ENCODE results near the gene CNTNAP2.
"Not testable (repeated sequence)": the region's sequence is repeated elsewhere in the genome, so short reads cannot be mapped to it uniquely, and the experiment has no call there.

Gene CNTNAP2

DNA sequence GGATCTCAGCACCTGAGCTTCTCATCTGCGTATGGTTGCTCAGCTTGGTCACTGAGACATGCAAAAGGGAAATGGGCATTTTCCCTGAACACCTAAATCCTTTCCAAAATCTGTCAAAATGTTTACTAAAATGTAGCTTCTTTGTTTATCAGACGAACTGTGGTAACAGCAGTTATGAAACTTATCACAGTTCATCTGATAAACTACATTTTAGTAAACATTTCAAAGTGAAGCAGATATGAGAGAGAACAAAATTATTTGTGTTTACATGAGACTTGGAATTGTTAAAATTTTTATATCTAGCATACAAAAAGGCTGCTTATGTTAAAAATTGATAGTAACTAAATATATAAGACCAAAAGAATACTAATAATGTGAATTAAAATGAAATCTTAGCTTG, 1900.5 kb downstream of the CNTNAP2 start:
- DNase-seq, result no peak

DNA sequence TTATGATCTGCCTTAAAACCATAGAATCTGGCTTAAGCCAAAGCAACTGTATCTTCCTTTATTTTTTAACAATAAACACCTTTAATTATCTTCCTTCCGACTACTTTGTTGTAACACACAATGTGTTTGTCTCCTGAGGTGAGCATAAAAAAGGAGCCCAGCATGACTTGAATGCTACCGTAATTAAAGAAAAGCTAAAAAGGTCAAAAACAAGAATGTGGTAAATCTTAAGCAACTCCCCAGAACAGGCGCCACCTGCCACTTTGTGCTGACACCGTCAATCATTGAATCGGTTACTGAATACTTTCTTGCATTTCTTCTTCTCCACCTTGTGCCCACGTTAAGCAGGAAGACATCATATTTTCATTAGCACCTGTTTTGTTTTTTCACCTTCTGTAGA, 1904.1 kb downstream of the CNTNAP2 start:
- DNase-seq, result no peak

DNA sequence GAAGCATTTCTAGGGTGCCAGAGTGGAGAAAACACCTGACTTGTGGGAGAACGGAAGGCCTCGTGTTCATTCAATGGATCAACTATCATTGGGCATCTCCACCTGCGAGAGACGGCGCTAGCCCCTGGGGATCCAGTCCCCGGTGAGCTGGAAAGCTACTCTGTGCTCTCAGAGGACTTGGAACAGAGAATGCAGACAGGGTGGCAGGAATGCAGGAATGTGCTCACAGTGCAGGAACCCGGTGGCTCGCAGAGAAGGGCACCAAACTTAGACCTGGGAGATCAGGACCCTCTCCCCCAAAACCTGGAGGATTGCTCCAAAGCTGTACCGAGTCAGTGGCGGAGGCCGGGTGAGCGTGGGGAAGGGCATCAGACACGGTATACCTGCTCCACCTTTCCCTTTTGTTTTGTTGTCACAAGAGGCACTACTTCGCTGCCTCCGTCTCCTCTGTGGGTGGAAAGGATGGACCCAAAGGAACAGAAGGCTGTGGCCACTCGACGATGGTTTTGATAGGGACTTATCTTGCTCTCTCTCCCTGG, 1905.0 kb downstream of the CNTNAP2 start:
- no peak for DNase-seq

DNA sequence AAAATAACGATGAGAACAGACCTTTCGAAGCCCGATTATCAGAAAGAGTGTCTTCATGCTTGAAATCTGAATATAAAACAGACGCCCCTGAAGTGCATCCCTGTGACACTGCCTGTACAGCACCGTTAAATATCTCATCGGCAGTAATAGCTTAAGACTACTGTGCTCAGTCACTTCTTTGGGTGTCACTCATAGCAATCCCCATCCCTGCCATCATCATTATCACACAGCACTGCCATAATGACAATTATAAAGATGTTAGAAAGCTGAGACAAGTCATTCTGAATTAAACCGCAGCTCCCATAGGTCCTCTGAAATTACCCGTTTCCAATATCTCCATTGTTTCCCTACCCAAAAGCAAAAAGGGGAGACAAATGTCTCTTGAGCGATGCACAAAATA, 1906.2 kb downstream of the CNTNAP2 start:
- no peak for DNase-seq

DNA sequence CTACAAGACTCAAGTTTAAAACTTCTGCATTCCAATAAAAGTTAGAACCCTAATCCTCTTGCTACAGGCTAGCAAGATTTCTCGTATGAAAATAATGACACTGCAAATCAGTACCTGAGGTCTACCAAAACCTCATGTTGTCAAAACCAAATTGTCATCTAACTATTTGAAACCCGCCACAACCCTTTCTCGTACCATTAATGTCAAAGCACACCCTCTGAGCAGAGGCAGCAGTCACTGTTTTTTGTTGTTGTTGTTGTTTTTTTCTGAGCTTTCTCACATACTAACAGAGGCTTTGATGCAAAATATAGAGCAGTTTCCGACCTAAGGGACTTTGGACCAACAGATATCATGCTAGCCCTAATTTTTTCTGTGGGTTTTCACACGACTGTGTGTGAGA, 1910.1 kb downstream of the CNTNAP2 start:
- DNase-seq, result no peak

DNA sequence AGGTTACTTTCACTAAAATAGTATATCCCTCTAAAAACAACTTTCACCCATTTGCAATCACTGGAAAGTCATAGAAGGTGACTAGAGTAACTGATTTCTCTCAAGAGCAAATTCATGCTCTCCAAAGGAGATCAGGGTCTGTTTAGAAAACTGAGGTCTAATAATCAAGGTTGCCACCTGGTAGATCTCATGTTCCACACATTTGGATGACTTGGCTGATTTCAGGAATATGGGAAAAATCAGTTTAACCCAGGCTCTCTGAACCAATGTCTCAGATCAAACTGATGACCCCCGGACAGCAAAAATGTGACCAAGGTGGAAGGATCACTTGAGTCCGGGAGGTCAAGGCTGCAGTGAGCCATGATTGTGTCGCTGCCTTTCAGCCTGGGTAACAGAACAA, 1911.6 kb downstream of the CNTNAP2 start:
- DNase-seq, result no peak

DNA sequence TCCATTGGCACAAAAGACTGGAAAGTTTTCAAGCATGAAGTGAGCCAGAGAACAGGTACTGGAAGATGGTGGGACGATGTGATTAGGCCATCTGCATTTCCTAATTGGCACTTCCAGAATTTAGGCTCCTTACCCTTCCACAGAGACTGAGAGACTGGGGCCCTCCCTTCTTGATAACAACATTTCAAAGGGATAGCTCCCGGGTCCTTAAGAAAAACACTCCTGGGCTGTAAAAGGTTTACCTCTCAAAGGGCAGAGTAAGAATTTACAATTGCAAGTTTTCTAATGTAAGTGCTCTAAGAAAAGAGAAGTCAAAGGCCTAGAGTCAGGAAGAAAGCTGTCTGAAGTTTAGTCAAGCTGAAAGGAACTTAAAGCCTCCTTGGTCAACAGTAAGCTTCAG, 1914.4 kb downstream of the CNTNAP2 start:
- DNase-seq, result no peak

DNA sequence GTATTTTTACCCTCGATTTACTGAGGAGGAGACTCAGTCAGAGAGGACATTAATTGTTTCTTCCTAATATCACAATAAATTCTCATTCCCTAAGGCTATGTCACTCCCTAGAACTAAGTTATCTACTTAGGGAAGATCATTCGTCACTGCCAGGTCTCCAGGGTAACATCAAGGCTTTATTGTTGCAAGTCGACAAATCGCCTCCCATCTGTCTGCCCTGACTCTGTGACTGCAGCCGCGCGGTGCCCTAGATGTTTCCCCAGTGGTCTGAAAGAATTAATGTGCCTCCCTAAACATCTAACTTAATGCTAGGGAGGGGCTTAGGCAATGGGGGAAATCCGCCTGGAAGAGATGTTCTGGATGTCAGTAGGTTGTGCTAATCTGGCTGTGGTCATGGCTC, 1915.2 kb downstream of the CNTNAP2 start:
- DNase-seq, result no peak

DNA sequence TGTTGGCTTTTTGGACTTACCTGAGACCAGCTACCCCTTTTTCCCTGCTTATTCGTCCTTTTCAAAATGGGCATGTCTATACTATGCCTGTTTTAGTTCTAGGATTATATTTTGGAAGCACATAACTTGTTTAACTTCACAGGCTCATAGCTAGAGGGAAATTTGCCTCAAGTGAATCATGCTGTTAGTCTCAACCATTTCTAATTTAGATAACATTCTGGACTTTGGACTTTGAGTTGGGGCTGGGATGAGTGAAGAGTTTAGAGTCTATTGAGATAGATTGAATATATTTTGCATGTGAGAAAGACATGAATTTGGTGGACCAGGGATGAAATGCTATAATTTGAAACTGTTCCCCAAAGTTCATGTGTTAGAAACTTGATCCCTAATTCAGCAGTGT, 1919.3 kb downstream of the CNTNAP2 start:
- DNase-seq, result no peak

DNA sequence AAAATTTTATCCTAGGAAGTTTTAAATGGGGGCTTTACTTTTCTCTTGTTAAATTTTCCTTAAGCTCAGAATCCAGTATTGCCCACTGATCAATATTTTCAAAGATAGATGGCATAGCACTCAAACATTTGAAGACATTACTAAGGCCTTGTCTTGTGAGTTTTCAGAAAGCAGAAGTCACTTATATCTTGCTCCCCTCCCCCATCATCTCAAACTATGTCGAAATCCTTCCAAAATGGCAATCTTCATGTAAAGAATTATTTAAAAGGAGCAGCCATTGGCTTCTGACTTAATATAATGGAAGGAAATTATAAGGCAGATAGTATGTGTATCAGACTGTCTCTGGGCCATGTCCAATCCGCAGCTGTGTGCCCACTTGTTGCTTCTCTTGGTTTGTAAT, 1920.4 kb downstream of the CNTNAP2 start:
- DNase-seq, result no peak

DNA sequence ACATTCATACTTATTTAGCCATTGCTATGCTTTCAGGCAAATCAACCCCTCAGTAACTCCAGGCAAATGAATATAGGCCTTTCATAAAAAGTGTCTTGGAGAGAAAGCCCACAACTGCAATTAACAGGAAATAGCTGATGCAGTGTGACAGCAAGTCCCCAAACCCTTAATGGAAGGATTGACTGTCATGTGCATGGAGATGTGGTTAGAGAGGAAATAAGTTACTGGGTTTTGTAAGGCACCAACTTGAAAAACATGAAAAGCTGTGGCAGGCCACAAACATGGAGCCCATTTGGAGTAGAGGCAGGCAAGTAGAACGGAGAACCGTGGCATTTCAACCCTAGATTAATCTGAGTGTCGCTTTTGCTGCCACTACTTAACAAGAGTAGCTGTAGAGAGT, 1924.6 kb downstream of the CNTNAP2 start:
- DNase-seq, result no peak

DNA sequence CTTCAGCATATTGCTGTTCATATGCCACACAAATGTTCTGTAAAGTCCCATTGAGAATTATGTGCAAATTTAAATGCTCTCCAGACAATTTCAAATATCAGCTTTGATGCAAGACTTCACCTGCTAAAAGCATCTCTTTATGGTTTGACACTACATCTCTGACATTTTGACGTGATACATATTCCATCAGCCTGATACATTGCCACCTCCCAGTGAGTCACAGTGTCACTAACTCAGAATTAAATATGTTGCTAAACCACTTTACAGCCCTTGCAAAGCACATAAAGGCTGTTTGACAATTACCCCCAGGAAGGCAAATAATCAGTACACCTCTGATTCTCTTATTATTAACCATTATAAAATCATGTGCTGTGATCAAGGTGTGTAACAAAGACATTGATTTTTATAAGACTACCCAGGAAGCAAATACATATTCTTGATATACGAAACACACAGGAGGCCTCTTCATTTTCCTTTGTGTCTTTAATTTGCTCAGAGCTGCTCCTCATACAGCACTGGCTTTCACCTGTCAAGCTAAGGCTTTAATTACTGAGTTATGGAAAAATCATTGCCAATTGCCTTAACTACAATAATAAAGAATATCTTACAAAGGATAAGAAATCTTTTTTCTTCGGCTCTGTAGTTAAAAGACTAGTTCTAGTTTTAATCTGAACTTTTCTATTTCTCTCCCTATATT, 1926.5 kb downstream of the CNTNAP2 start:
- no peak for DNase-seq

DNA sequence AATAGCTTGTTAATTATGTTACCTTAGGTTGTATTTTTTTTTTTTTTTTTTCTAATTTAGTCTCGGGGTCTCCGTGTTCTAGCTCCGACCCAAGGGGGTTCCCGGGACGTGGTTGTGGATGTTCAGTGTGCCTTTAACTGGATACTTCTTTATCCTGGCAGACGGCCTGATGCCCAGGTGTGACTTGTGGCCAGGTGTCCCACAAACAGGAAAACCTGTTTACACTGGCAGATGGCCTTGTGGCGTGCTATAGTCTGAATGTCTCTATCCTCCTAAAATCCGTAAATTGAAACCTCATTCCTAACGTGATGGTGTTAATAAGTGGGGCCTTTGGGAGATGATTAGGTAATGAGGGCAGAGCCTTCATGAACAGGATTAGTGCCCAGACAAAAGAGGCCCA, 1927.6 kb downstream of the CNTNAP2 start:
- no peak for DNase-seq

DNA sequence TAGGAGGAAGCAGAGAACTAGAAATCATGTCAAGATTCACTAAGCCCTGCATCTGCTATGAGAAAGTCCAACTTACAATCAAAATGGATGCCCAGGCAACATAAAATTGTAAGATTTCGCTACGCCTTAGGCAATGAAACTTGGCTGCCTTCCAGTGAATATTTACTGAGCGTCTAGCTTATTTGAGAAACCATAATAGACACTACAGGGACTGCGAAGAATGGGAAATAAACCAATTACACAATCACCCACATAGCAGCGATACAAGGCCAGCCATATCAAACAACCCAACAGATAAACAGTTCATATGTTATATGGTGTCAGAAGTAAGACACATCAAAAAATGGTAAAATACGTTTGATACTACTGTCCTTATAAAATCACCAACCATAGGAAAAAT, 1928.9 kb downstream of the CNTNAP2 start:
- DNase-seq, result no peak

DNA sequence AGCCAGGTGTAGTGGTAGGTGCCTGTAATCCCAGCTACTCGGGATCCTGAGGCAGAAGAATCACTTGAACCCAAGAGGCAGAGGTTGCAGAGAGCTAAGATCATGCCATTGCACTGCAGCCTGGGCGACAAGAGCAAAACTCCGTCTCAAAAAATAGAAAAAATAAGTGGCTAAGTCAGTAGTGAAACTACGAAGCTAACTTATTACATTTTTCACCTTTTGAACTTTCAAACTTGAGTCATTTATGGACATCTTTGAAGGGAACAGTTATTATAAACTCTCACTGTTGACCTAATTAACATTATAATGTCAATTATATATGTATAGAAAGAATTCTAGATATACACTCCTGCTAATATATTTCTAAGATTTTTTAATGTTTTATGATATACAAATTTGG, 1932.5 kb downstream of the CNTNAP2 start:
- no peak for DNase-seq

DNA sequence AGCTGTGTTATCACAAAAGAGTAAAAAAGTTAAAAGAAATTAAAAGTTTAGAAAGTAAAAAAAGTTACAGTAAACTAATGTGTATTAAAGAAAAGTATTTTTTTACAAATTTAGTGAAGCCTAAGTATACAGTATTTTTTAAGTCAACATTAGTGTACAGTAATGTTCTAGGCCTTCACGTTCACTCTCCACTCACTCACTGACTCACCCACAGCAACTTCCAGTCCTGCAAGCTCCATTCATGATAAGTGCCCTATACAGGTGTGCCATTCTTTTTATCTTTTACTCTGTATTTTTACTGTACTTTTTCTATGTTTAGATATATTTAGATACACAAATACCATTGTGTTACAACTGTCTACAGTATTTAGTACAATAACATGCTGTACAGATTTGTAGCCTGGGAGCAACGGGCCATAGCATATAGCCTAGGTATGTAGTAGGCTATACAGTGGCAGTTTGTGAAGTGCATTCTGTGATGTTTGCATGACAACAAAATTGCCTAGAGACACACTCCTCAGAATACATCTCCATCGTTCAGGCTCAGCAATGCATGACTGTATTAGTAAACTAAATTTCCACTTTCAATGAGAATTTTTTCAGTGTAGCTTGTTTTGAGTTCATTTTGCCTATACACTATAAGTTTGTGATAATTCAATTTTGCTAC, 1934.0 kb downstream of the CNTNAP2 start:
- no peak for DNase-seq

DNA sequence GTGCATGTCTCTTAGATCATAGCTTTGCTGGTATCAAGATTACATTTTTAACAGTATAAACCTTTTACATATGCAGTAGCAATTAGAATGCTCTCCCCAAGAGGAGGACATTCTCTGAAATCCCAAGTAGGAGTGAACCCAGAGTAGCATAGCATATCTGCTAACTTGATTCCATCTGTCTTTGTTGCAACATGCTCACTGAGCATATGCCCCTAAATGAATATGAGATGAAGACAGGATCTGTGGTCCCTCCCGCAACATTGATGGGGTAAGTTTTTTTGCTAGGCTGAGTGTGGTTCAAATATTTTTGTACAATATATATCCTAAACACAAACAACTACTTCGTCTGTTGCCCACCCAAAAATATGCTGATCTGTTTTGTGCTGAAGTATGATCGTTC, 1939.8 kb downstream of the CNTNAP2 start:
- no peak for DNase-seq

DNA sequence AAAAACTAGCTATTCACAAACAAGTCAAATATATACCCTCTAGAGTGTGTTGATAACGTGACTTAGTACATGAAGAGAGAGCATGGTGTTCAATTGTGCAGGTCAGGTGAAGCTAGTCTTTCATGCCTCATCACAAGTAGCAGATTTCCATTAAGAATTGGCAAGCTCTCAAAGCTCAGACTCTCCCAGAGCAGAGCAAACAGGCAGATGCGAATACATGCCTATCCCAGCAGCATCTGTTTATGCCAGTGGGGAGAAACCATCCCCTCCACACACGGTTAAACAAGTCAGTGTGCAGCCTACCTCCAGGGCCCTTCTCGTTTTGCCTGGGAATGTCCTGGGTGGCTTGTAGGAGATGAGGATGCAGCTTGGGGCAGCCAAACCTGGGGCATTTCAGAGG, 1941.5 kb downstream of the CNTNAP2 start:
- no peak for DNase-seq

DNA sequence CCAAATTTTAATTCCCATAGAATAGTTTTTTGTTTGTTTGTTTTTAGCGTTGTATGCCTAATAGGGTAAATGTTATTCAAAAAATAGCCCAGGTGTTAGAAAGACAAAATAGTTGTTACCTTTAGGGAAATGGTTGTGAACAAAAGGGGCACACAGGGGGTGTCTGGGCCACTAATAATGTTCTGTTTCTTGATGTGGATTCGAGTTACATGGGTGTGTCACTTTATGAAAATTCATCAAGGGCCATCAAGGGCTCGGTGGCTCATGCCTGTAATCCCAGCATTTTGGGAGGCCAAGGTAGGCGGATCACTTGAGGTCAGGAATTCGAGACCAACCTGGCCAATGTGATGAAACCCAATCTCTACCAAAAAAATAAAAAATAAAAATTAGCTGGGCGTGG, 1942.2 kb downstream of the CNTNAP2 start:
- DNase-seq, result no peak

DNA sequence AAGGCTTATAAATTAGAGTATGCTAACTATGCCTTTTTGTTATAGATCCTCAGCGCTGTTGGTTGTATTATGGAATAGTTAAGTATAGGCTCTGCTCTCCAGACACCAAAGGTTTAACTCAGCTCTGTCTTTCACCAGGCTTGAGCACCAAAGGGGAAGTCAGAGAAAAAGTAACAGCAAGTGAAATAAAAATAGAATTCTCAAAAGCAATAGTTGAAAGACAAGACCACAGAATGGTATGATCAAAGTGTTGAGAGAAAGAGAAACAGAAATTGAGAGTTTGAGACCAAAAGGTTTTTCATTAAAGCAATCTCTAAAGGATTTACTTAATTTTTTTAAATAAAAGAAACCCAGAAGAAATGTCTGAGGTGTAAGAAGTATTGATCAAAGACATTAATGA, 1944.1 kb downstream of the CNTNAP2 start:
- DNase-seq, result no peak

DNA sequence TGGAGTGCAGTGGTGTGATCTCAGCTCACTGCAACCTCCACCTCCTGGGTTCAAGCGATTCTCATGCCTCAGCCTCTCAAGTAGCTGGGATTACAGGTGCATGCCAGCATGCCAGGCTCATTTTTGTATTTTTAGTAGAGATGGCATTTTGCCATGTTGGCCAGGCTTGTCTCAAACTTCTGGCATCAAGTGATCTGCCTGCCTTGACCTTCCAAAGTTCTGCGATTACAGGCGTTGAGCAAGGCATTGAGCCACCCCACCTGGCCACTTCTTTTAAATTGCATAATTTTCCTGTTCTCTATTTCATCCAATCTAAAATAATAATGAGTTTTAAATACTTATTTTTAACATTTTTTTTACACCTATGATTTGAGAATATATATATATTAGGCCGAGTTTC, 1961.5 kb downstream of the CNTNAP2 start:
- DNase-seq, result not testable (repeated sequence)

DNA sequence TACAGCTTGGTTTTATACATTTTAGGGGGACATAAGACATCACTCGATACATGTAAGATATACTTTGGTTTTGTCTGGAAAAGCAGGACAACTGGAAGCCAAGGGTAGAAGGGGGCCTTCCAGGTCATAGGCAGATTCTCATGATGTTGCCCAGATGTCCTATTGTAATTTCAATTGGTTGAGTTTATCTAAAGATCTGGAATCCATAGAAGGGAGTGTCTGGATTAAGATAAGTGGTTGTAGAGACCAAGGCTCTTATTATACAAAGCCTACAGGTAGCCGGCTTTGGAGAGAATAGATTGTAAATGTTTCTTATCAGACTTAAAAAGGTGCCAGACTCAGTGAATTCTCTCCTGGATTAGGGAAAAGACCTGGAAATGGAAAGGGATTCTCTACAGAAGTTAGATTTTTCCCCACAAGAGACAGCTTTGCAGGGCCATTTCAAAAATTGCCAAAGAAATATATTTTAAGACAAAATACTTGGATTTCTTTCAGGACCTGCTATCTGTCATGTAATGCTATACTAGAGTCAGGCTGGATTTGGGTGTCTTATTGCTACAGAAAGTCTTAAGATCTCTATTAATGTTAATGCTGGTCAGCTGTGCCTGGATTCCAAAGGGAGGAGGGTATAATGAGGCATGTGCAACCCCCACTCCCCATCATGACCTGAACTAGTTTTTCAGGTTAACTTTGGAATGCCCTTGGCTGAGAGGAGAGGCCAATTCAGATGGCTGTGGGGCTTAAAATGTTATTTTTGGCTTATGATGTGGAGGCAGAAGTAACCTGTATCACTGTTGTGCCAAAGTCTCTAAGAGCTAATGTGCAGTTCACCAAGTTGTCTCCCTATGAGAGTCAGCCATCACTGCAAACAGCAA, 1962.8 kb downstream of the CNTNAP2 start:
- no peak for DNase-seq

DNA sequence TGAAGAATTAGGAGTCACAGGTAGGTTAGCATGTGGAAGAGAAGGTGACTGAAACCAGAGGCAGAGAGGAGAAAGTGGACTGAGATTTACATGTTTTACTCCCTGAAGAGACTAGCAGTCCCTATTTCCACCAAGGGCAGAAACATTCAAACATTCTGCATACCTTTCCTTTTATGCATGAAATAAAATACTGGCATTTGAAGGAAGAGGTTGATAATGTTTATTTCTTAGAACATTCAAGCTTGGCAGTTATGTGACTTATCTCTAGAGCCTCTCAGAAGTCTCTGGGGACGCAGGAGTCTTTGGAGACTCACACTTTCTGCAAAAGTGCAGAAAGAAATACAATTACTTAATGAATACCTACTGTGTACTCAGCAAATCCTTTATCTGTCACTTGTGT, 1966.8 kb downstream of the CNTNAP2 start:
- DNase-seq, result no peak

DNA sequence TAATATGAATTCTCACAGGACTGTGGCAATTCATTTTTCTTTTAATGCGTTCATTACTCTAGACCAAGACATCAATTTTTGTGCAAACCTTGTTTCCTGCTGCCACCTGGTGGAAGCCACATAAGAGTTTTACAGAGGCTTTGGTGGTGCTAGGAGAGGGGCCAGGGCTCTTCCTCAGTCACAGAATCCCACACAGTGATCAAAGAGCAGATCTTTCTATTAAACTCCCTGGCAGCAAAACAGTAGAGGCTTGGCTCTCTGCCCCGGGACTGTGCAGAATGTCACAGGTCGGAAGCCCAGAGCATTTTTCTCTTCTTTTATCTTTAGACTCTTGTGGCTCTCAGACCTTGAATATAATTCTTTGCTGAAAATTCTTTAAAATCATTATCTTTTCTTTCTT, 1967.5 kb downstream of the CNTNAP2 start:
- peak; percentile 88 for DNase-seq
